A673 (cell line): Measurements from ENCODE around the gene EIPR1. TPM values are rescaled to one million over a fixed set of nuclear protein-coding genes. Genes with fewer than 3 reads are reported as not detected.

Source experiments
- BruUV-seq: library from RNA; stranded (reverse); fragments of 400-500 nt; replicated peaks from 2 replicates; lab custom pipeline; 2021; lab: Mats Ljungman, UMichigan
- CTCF ChIA-PET: fragments of 300-600 bp; sonication (Branson Sonifier 250); formaldehyde crosslinking; loops from one replicate; lab custom pipeline; 2022; ENCODE audit warnings: antibody characterized with exemption; lab: Charles Lee
- POLR2A ChIA-PET: fragments of 300-600 bp; sonication (Branson Sonifier 250); formaldehyde crosslinking; loops from one replicate; lab custom pipeline; 2022; ENCODE audit warnings: antibody characterized with exemption; ENCODE audit not compliant: low non-redundant PET; lab: Charles Lee
- DNase-seq: peaks from one replicate; pipeline ENCODE4 v3.0.0-alpha.2; 2015; ENCODE audit warnings: low spot score
- H3K27ac ChIP-seq: fragments of 200-600 bp; sonication (generic); 2 replicates; pipeline ENCODE4 v1.5.1; 2016; ENCODE audit warnings: mixed run types, low read depth, mild to moderate bottlenecking, mixed read lengths, antibody characterized with exemption, low read length; ENCODE audit not compliant: poor library complexity, severe bottlenecking
- H3K27me3 ChIP-seq: fragments of 200-600 bp; sonication (generic); replicated peaks from 2 replicates; pipeline ENCODE4 v1.6.1; 2017; ENCODE audit warnings: mixed run types, low read depth, mild to moderate bottlenecking, mixed read lengths, antibody characterized with exemption, low read length; ENCODE audit not compliant: insufficient read depth, poor library complexity
- H3K36me3 ChIP-seq: fragments of 200-600 bp; sonication (generic); 2 replicates; pipeline ENCODE4 v1.6.1; 2016; ENCODE audit warnings: mixed run types, mild to moderate bottlenecking, mixed read lengths, antibody characterized with exemption, low read length; ENCODE audit not compliant: insufficient read depth, poor library complexity, severe bottlenecking
- H3K4me1 ChIP-seq: fragments of 200-600 bp; sonication (generic); 2 replicates; pipeline ENCODE4 v1.6.1; 2017; ENCODE audit warnings: mixed run types, mild to moderate bottlenecking, mixed read lengths, antibody characterized with exemption, low read length; ENCODE audit not compliant: insufficient read depth, poor library complexity, severe bottlenecking
- H3K4me3 ChIP-seq: fragments of 200-600 bp; sonication (generic); 2 replicates; pipeline ENCODE4 v1.5.1; 2016; ENCODE audit warnings: low read depth, mixed run types, mild to moderate bottlenecking, mixed read lengths, low read length; ENCODE audit not compliant: poor library complexity, severe bottlenecking
- H3K9me3 ChIP-seq: fragments of 200-600 bp; sonication (generic); 2 replicates; pipeline ENCODE4 v1.6.1; 2016; ENCODE audit warnings: mixed run types, low read depth, mild to moderate bottlenecking, mixed read lengths, antibody characterized with exemption, low read length; ENCODE audit not compliant: poor library complexity, severe bottlenecking
- CTCF ChIP-seq: fragments of 300-800, 200-600 bp; sonication (generic); conservative IDR thresholded peaks from 2 replicates; pipeline ENCODE4 v1.5.1; 2017; ENCODE audit warnings: low read depth, mild to moderate bottlenecking, antibody characterized with exemption, low read length, moderate library complexity, mixed read lengths
- EZH2 ChIP-seq: fragments of 200-600 bp; sonication (generic); IDR thresholded peaks from 2 replicates; pipeline ENCODE4 v1.6.1; 2017; ENCODE audit warnings: borderline replicate concordance, low read depth, mild to moderate bottlenecking, mixed read lengths, antibody characterized with exemption, low read length; ENCODE audit not compliant: poor library complexity, severe bottlenecking
- intact Hi-C: fragments of 100-400 bp; cut with micrococcal nuclease; formaldehyde crosslinking; loops from one replicate; pipeline ENCODE4 v1.10.0; 2022; ENCODE audit not compliant: unreplicated experiment
- total RNA-seq: library from RNA; stranded (reverse); gene quantifications from 2 replicates; pipeline ENCODE4 v1.2.3, GENCODE V29; 2021

EIPR1 gene
- total RNA-seq, 1 experiment from 2014 or later = 37.0 TPM

- POLR2A ChIA-PET = no interaction called here
These were observed 214.2 kb downstream of the EIPR1 start for GRCh38 chr2:3163401-3163800.

GRCh38 chr2:3162442-3163077 is 215.1 kb downstream of the EIPR1 start:
- no peak for TF ChIP-seq EZH2
- TF ChIP-seq CTCF = no peak
- CTCF ChIA-PET = no interaction called here
- H3K36me3 ChIP-seq = no peaks in the 10 kb centered on the region
- BruUV-seq = no TSS peak
- no peak for DNase-seq
- POLR2A ChIA-PET = no interaction called here
- intact Hi-C loops = no loop called here
- H3K27ac ChIP-seq = no peak overlapping the region
- H3K4me3 ChIP-seq = no peak overlapping the region
- H3K9me3 ChIP-seq = peaks cover 10% of the 10 kb centered on the region
- no peaks in the 10 kb centered on the region for H3K27me3 ChIP-seq
- no peaks in the 10 kb centered on the region for H3K4me1 ChIP-seq

More at GRCh38 chr2:3163401-3163800, 214.2 kb downstream of the EIPR1 start:
- H3K9me3 ChIP-seq = peaks cover 10% of the 10 kb centered on the region
- BruUV-seq = no TSS peak
- CTCF ChIA-PET = no interaction called here
- H3K27ac ChIP-seq = no peak overlapping the region
- H3K4me3 ChIP-seq = no peak overlapping the region
- TF ChIP-seq EZH2 (no peak), CTCF (no peak)
- intact Hi-C loops = no loop called here
- no peaks in the 10 kb centered on the region for H3K36me3 ChIP-seq
- DNase-seq = no peak
- H3K27me3 ChIP-seq = no peaks in the 10 kb centered on the region
- H3K4me1 ChIP-seq = no peaks in the 10 kb centered on the region

- no peak overlapping the region for H3K27ac ChIP-seq
- H3K9me3 ChIP-seq = peaks cover 10% of the 10 kb centered on the region
- no peak overlapping the region for H3K4me3 ChIP-seq
- CTCF ChIA-PET = no interaction called here
- no peaks in the 10 kb centered on the region for H3K36me3 ChIP-seq
- H3K4me1 ChIP-seq = no peaks in the 10 kb centered on the region
- TF ChIP-seq EZH2 (no peak), CTCF (no peak)
- intact Hi-C loops = no loop called here
- H3K27me3 ChIP-seq = no peaks in the 10 kb centered on the region
- BruUV-seq = no TSS peak
- POLR2A ChIA-PET = interaction anchor here (0.7 kb wide), 1 partner anchor 61 kb away, joined by 17 read pairs; no protein-coding TSS in a partner anchor
- no peak for DNase-seq
These were observed 216.8 kb downstream of the EIPR1 start for GRCh38 chr2:3160751-3161330.
